ENCODE data around the gene HMCN2. TPM values are rescaled to one million over a fixed set of nuclear protein-coding genes. Genes with fewer than 3 reads are reported as not detected.

HMCN2 gene
- total and polyA plus RNA-seq, 2 donors from 2014 or later, result 0.99 to 8.6 TPM

DNA sequence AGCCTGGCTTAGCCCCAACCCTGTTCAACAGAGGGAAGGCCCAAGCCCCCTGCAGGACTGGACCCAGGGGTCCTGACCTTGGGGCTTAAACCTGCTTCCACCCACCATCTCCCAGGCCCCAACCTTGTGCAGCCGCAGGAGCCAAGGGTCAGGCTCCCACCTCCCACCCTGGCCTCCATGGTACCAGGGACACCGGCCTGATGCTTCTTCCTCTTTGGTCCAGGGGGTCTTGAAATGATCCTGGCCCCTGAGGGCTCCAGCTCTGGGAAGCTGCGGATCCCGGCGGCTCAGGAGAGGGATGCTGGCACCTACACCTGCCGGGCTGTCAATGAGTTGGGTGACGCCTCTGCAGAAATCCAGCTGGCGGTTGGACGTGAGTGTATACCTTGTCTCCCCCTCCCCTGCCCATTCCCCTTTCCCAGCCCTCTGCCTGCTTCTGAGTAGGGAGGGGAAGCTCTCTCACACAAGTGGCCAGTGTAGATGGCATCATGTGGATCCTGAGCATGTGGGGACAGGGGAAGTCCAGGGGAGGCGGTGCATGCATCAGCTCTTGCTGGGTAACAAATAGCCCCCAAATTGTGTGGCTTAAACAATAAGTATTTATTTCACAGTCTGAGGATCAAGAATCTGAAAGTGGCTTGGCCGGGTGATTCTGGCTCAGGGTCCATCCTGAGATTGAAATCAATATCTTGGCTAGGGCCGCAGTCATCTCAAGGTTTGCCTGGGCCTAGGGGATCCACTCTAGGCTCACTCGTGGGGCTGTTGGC, 44.3 kb downstream of the HMCN2 start:
- H3K9ac ChIP-seq (ENCODE audit: low read length in 3 of 3), result no peak overlapping the region
- peaks cover 0 to 2% (median 0%) of the 10 kb centered on the region in 3 donors for H3K4me1 ChIP-seq (ENCODE audit: control insufficient read depth in 2 of 3, insufficient read depth in 2 of 3, low read depth in 1 of 3, low read length in 3 of 3)
- DNase-seq (peak in 1 of 5 donors; percentile 33), FAIRE-seq (no peak)
- H3K4me3 ChIP-seq (ENCODE audit: low read length in 3 of 3), result no peak overlapping the region
- no peaks in the 10 kb centered on the region for H3K27me3 ChIP-seq (ENCODE audit: control insufficient read depth, insufficient read depth, low read length)
- intact Hi-C loops (cut with DNase I), result no loop called here
- H3K27ac ChIP-seq (ENCODE audit: low read depth in 2 of 2, low read length in 2 of 2), result no peak overlapping the region
- no peak for TF ChIP-seq CTCF (IDR thresholded peaks at IDR 0.05; ENCODE audit: borderline replicate concordance, extremely low read depth, insufficient read depth)
- no peaks in the 10 kb centered on the region for H3K36me3 ChIP-seq (ENCODE audit: control insufficient read depth in 2 of 3, insufficient read depth in 3 of 3, low read length in 3 of 3)
- H3K9me3 ChIP-seq (ENCODE audit: control insufficient read depth in 2 of 3, insufficient read depth in 1 of 3, low read length in 3 of 3), result no peaks in the 10 kb centered on the region

DNA sequence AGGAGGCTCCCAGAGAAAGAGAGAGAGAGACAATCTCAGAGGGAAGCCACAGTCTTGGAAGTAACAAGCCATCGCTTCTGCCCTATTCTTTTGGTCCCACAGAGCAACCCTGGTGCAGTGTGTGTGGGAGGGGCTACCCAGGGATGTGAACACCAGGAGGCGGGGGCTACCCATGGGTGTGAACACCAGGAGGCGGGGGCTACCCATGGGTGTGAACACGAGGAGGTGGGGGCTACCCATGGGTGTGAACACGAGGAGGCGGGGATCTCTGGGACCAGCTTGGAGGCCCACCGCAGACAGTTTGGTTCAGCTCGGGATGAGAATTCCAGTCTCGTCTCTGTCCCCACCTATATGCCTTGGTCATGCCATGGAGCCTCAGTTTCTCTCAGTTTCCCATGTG, 44.9 kb downstream of the HMCN2 start:
- FAIRE-seq (no peak), DNase-seq (peak in 1 of 5 donors; percentile 56)
- H3K27ac ChIP-seq (ENCODE audit: low read depth in 2 of 2, low read length in 2 of 2), result no peak overlapping the region
- H3K27me3 ChIP-seq (ENCODE audit: control insufficient read depth, insufficient read depth, low read length), result no peaks in the 10 kb centered on the region
- peaks cover 0 to 2% (median 0%) of the 10 kb centered on the region in 3 donors for H3K4me1 ChIP-seq (ENCODE audit: control insufficient read depth in 2 of 3, insufficient read depth in 2 of 3, low read depth in 1 of 3, low read length in 3 of 3)
- H3K4me3 ChIP-seq (ENCODE audit: low read length in 3 of 3), result no peak overlapping the region
- H3K36me3 ChIP-seq (ENCODE audit: control insufficient read depth in 2 of 3, insufficient read depth in 3 of 3, low read length in 3 of 3), result no peaks in the 10 kb centered on the region
- intact Hi-C loops (cut with DNase I), result no loop called here
- no peak overlapping the region for H3K9ac ChIP-seq (ENCODE audit: low read length in 3 of 3)
- TF ChIP-seq CTCF (IDR thresholded peaks at IDR 0.05; ENCODE audit: borderline replicate concordance, extremely low read depth, insufficient read depth), result no peak
- no peaks in the 10 kb centered on the region for H3K9me3 ChIP-seq (ENCODE audit: control insufficient read depth in 2 of 3, insufficient read depth in 1 of 3, low read length in 3 of 3)

GRCh38 chr9:130311003-130311402, 45.4 kb downstream of the HMCN2 start:
- Histone ChIP-seq H3K9me3 (ENCODE audit: control insufficient read depth in 2 of 3, insufficient read depth in 1 of 3, low read length in 3 of 3) (no peaks in the 10 kb centered on the region), H3K27ac (ENCODE audit: low read depth in 2 of 2, low read length in 2 of 2) (no peak overlapping the region), H3K9ac (ENCODE audit: low read length in 3 of 3) (no peak overlapping the region), H3K4me1 (ENCODE audit: control insufficient read depth in 2 of 3, insufficient read depth in 2 of 3, low read depth in 1 of 3, low read length in 3 of 3) (peaks cover 0 to 2% (median 0%) of the 10 kb centered on the region in 3 donors), H3K36me3 (ENCODE audit: control insufficient read depth in 2 of 3, insufficient read depth in 3 of 3, low read length in 3 of 3) (no peaks in the 10 kb centered on the region), H3K4me3 (ENCODE audit: low read length in 3 of 3) (no peak overlapping the region), H3K27me3 (ENCODE audit: control insufficient read depth, insufficient read depth, low read length) (no peaks in the 10 kb centered on the region)
- TF ChIP-seq CTCF (IDR thresholded peaks at IDR 0.05; ENCODE audit: borderline replicate concordance, extremely low read depth, insufficient read depth), result no peak
- intact Hi-C loops (cut with DNase I), result no loop called here
- DNase-seq, result peak in 1 of 5 donors; percentile 43
- FAIRE-seq, result no peak
